Loucy (cell line): Measurements from ENCODE around the gene CHST10.

Experiments used
- EZH2phosphoT487 ChIP-seq: fragments of 200-600 bp; IDR thresholded peaks from 2 replicates; pipeline ENCODE4 v1.6.1; 2018; ENCODE audit warnings: antibody characterized with exemption, mild to moderate bottlenecking, moderate library complexity, borderline replicate concordance
- TF ChIP-seq, protein P1 (sequence below): fragments of 200-600 bp; sonication (generic); conservative IDR thresholded peaks from 2 replicates; pipeline ENCODE4 v1.5.1; 2014; ENCODE audit warnings: mild to moderate bottlenecking, antibody characterized with exemption, low read length

DNA sequence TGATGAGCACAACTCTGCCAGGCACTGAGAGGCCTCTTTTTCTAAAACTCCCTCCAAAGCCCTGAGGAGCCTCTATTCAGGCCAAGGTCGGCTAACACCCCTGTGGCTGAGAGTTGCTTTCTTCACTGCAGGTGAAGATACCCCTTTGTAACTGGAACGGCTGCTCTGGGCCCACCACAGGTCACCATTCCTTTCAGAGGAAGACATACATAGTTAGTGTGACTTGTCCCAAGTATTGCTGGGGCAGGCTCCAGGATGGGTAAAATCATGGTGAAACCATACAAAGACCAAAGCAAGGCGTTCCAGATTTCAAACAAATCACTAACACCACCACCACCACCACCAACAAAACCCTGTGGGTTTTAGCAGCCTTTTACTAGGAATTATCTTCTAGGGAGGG is 36.8 kb downstream of the CHST10 start:
- TF ChIP-seq, protein P1, sequence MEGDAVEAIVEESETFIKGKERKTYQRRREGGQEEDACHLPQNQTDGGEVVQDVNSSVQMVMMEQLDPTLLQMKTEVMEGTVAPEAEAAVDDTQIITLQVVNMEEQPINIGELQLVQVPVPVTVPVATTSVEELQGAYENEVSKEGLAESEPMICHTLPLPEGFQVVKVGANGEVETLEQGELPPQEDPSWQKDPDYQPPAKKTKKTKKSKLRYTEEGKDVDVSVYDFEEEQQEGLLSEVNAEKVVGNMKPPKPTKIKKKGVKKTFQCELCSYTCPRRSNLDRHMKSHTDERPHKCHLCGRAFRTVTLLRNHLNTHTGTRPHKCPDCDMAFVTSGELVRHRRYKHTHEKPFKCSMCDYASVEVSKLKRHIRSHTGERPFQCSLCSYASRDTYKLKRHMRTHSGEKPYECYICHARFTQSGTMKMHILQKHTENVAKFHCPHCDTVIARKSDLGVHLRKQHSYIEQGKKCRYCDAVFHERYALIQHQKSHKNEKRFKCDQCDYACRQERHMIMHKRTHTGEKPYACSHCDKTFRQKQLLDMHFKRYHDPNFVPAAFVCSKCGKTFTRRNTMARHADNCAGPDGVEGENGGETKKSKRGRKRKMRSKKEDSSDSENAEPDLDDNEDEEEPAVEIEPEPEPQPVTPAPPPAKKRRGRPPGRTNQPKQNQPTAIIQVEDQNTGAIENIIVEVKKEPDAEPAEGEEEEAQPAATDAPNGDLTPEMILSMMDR, result no peak
- TF ChIP-seq EZH2phosphoT487, result no peak
